ENCODE measurements around the gene PRKCZ. TPM values are rescaled to one million over a fixed set of nuclear protein-coding genes. Genes with fewer than 3 reads are reported as not detected.

PRKCZ gene
- total and polyA plus RNA-seq, 2 experiments from 2014 or later = 26.2 to 36.9 TPM

DNA sequence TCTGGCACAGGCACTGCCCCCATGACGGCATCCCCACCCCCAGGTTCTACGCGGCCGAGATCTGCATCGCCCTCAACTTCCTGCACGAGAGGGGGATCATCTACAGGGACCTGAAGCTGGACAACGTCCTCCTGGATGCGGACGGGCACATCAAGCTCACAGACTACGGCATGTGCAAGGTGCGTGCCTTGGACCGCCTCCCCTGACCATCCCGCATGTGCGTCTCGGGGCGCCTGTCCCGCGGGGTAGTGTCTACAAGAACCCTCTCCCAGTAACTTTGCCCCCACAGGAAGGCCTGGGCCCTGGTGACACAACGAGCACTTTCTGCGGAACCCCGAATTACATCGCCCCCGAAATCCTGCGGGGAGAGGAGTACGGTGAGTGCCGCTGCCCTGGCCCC, 121.8 kb downstream of the PRKCZ start (continued):
- TF ChIP-seq, protein P1, sequence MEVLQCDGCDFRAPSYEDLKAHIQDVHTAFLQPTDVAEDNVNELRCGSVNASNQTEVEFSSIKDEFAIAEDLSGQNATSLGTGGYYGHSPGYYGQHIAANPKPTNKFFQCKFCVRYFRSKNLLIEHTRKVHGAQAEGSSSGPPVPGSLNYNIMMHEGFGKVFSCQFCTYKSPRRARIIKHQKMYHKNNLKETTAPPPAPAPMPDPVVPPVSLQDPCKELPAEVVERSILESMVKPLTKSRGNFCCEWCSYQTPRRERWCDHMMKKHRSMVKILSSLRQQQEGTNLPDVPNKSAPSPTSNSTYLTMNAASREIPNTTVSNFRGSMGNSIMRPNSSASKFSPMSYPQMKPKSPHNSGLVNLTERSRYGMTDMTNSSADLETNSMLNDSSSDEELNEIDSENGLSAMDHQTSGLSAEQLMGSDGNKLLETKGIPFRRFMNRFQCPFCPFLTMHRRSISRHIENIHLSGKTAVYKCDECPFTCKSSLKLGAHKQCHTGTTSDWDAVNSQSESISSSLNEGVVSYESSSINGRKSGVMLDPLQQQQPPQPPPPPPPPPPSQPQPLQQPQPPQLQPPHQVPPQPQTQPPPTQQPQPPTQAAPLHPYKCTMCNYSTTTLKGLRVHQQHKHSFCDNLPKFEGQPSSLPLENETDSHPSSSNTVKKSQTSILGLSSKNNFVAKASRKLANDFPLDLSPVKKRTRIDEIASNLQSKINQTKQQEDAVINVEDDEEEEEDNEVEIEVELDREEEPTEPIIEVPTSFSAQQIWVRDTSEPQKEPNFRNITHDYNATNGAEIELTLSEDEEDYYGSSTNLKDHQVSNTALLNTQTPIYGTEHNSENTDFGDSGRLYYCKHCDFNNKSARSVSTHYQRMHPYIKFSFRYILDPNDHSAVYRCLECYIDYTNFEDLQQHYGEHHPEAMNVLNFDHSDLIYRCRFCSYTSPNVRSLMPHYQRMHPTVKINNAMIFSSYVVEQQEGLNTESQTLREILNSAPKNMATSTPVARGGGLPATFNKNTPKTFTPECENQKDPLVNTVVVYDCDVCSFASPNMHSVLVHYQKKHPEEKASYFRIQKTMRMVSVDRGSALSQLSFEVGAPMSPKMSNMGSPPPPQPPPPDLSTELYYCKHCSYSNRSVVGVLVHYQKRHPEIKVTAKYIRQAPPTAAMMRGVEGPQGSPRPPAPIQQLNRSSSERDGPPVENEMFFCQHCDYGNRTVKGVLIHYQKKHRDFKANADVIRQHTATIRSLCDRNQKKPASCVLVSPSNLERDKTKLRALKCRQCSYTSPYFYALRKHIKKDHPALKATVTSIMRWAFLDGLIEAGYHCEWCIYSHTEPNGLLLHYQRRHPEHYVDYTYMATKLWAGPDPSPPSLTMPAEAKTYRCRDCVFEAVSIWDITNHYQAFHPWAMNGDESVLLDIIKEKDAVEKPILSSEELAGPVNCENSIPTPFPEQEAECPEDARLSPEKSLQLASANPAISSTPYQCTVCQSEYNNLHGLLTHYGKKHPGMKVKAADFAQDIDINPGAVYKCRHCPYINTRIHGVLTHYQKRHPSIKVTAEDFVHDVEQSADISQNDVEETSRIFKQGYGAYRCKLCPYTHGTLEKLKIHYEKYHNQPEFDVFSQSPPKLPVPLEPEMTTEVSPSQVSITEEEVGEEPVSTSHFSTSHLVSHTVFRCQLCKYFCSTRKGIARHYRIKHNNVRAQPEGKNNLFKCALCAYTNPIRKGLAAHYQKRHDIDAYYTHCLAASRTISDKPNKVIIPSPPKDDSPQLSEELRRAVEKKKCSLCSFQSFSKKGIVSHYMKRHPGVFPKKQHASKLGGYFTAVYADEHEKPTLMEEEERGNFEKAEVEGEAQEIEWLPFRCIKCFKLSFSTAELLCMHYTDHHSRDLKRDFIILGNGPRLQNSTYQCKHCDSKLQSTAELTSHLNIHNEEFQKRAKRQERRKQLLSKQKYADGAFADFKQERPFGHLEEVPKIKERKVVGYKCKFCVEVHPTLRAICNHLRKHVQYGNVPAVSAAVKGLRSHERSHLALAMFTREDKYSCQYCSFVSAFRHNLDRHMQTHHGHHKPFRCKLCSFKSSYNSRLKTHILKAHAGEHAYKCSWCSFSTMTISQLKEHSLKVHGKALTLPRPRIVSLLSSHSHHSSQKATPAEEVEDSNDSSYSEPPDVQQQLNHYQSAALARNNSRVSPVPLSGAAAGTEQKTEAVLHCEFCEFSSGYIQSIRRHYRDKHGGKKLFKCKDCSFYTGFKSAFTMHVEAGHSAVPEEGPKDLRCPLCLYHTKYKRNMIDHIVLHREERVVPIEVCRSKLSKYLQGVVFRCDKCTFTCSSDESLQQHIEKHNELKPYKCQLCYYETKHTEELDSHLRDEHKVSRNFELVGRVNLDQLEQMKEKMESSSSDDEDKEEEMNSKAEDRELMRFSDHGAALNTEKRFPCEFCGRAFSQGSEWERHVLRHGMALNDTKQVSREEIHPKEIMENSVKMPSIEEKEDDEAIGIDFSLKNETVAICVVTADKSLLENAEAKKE (CRISPR knock-in tag; IDR thresholded peaks at IDR 0.05) = no peak

DNA sequence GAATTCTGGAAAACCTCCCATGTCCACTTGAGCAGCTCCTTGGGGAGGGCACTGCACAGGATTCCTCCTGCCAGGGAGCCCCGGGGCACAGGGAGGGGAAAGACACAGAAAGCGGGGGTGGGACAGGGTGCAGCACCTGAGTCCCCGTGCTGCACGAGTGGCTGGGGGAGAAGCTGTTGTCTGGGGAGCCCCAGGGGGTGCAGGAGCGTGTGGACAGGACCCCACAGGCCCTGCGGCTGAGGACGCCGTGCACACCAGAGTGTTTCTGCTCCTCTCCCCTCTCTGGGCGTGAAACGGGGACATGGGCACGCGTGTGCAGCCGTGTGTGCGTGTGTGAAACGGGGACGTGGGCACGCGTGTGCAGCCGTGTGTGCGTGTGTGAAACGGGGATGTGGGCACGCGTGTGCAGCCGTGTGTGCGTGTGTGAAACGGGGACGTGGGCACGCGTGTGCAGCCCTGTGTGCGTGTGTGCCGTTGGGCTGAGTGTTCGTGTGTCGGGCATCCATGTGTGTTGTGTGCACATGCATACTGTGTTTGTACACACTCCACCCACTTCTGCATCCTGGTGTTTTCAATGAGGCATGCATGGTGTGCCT, 122.4 kb downstream of the PRKCZ start:
- peaks cover 22% of the 10 kb centered on the region for H3K36me3 Mint-ChIP-seq (ENCODE audit: low read depth)
- H3K36me3 ChIP-seq (ENCODE audit: insufficient read depth) = no peaks in the 10 kb centered on the region
- TF ChIP-seq EZH2 (IDR thresholded peaks at IDR 0.05; ENCODE audit: low read depth, unreplicated experiment) = no peak
- TF ChIP-seq NANOG (IDR thresholded peaks at IDR 0.05; ENCODE audit: borderline replicate concordance) = no peak
- TF ChIP-seq, protein P2, sequence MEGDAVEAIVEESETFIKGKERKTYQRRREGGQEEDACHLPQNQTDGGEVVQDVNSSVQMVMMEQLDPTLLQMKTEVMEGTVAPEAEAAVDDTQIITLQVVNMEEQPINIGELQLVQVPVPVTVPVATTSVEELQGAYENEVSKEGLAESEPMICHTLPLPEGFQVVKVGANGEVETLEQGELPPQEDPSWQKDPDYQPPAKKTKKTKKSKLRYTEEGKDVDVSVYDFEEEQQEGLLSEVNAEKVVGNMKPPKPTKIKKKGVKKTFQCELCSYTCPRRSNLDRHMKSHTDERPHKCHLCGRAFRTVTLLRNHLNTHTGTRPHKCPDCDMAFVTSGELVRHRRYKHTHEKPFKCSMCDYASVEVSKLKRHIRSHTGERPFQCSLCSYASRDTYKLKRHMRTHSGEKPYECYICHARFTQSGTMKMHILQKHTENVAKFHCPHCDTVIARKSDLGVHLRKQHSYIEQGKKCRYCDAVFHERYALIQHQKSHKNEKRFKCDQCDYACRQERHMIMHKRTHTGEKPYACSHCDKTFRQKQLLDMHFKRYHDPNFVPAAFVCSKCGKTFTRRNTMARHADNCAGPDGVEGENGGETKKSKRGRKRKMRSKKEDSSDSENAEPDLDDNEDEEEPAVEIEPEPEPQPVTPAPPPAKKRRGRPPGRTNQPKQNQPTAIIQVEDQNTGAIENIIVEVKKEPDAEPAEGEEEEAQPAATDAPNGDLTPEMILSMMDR (conservative IDR thresholded peaks at IDR 0.05; ENCODE audit: low read depth in 2 of 2) = no peak
- no peak overlapping the region for H3K4me2 ChIP-seq
- peak overlapping the region; percentile 68; the same call in 1 of the 2 replicates for H3K27ac Mint-ChIP-seq
- DNase-seq (ENCODE audit: low spot score) = no peak
- H4K20me1 ChIP-seq (replicated peaks; ENCODE audit: insufficient read depth) = no peaks in the 10 kb centered on the region; the same call in 1 of the 2 replicates
- no peaks in the 10 kb centered on the region for H3K27me3 ChIP-seq (ENCODE audit: insufficient read depth)
- no peak for ATAC-seq
- no peak overlapping the region for H3K4me3 Mint-ChIP-seq
- peaks cover 9% of the 10 kb centered on the region for H3K27me3 Mint-ChIP-seq (ENCODE audit: insufficient read depth, low read depth, poor library complexity)
- no peaks in the 10 kb centered on the region for H3K4me1 ChIP-seq (ENCODE audit: insufficient read depth)
- no peak overlapping the region for H3K27ac ChIP-seq (ENCODE audit: low read depth)
- H2AFZ ChIP-seq = no peak overlapping the region
- H3K9me3 Mint-ChIP-seq = no peaks in the 10 kb centered on the region
- H3K4me3 ChIP-seq = no peak overlapping the region
- peaks cover 6% of the 10 kb centered on the region; the same call in 1 of the 2 replicates for H3F3A ChIP-seq (replicated peaks; ENCODE audit: low read depth)
- peaks cover 4% of the 10 kb centered on the region for H3K4me1 Mint-ChIP-seq
- H3K9me2 ChIP-seq (ENCODE audit: insufficient read depth) = no peaks in the 10 kb centered on the region
- no peaks in the 10 kb centered on the region for H3K79me2 ChIP-seq (replicated peaks; ENCODE audit: insufficient read depth)
